RCC 7860 (cell line): Measurements from ENCODE around the gene DHX16.
A peak's percentile ranks its signal among the peaks of the same experiment; 100 is the strongest.

ENCODE experiments used
- DNase-seq: peaks from one replicate; pipeline ENCODE4 v3.0.0-alpha.2; 2015; ENCODE audit warnings: low spot score
- FAIRE-seq: peaks from 2 replicates; lab custom pipeline; 2012; peaks lifted over from hg19 to GRCh38; lab: Jason Lieb, UNC

Gene DHX16

DNA sequence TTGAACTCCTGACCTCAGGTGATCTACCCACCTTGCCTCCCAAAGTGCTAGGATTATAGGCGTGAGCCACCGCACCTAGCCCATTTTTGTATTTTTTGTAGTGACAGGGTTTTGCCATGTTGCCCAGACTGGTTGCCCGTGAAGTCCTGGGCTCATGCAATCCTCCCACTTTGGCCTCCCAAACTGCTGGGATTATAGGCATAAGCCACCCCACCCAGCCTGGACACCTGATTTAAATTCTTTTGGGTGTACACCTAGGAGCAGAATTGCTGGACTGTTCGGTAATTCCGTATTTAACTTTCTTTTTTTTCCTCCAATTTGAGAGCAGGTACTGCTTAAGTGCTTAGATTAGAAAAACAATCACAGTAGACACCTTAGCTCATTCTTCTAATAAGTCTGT lies 23.6 kb upstream of the DHX16 start:
- no peak for DNase-seq
- FAIRE-seq: no peak

DNA sequence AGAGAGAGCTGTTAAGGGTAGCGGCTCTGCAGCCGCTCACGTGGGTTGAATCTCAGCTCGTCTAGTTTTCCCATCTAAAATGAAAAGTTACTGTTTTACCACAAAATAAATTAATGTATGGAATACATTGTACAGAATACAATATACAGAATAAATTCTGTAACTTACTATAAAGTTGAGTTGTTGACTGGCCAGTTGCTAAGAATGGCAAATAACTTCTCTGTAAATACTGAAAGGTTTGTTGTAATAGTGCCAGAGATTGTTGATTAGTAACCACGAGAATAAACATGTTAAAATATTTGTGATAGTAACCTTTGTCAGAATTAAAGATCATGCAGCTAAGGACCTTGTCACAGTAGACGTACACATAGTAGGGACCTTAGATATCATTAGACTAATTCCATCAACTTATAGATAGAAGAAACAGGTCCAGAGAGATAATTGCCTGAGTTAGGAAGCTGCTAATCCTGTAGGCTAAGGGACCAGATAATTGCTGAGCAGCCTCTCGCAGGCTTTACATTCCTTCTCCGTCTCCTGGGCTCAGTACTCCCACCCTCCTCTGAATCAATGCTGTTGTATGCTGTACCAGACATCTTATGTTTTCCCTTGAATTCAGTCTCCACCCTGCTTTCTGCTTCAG lies 18.5 kb upstream of the DHX16 start:
- FAIRE-seq (no peak), DNase-seq (no peak)

DNA sequence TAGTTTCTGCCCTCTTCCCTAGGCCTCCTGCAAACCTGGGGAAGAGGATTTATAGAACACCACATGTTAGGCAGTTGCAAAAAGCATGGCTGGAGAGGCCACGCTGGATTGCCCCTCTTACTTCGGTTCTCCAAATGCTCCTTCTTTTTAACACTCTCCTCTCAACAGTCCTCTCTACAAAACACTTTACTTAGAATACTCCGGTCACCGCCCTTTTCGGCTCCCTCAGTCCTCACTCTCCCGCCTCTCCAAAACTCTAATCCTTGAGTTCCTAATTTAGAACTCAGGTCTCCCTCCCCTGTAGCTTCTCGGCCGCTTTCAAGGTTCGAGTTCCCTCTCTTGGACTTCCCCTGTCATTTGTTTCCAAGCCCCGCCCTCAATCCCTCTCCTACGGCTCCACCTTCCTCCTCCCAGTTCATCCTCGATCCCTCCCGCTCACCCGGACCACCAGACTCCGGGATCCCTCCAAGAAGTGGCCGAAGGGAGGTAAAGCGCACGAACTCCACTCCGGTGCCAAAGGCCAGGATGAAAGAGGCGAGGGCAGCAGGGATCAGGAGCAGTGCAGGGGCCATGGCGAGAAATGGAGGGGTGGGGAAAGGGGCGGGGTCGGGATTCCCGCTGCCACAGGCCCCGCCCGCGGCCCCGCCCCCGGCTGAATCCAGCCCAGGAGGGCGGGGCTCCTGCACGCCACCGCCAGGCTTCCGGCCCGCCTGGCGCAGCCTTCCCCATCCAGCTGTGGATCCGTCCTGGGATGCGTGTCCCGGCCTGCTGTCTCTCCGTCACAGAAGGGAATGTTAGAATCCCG lies 17.8 kb upstream of the DHX16 start, which contains the start of gene NRM:
TSS of gene NRM (minus strand) at position 582 of the 805 bp plus-strand sequence. CDS start at position 572, 10 bp downstream.
- DNase-seq (peak; percentile 54), FAIRE-seq (no peak)

DNA sequence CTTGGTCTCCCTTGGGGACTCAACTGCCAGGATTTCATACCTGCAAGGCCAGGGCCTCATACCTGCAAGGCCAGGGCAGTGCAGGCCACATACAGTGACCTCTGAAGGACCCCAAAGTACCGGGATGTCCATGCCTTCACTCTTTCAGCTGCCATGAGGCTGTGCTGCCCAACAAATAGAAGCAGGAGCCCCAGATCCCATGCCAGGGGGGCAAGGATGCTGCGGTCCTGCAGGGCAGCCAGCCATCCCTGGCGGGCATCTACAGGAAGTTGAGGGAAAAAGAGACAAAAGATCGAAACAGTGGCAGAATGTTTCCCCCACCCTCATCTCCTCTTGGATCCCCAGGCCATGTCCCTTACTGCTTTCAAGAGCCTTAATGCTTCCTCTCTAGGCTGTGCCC lies 17.2 kb upstream of the DHX16 start:
- DNase-seq (no peak), FAIRE-seq (no peak)

DNA sequence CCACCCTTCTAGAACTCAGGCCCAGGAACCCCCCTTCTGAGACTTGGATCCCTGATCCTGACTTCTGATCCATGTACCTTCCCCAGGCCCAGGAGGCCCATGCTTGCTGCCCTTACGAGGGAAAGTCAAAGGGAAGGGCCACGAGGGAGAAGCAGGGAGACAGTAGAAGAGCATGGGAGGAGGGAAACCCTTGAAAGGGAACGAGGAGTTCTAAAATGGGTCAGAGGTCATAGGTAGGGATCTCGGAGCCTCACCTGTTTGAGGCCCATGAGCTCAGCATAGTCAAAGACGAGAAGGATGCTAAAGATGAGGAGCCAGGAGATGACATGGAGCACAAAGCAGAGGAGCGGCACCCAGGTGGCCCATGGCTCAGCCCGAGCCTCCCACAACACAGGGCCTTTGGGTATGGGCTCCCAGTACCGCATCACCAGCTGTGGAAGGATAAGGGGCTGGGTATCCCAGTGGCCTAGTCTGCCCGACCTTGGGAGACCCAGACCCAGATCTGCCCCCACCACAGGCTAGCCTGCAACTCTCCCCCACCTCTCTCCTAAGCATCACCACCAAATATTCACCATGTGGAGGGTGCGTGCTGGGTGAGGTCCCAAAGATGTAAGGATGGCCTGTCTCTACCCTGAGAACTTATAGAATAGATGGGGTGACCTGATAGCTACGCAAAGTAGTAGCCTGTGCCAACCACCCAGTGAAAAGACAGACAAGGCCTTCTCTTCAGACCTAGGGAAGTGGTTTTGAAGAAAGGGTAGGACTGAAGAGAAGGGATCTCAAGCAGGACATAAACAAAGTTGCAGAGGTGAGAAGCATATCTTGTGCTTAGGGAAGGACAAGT lies 16.4 kb upstream of the DHX16 start:
- DNase-seq: no peak
- FAIRE-seq: no peak

DNA sequence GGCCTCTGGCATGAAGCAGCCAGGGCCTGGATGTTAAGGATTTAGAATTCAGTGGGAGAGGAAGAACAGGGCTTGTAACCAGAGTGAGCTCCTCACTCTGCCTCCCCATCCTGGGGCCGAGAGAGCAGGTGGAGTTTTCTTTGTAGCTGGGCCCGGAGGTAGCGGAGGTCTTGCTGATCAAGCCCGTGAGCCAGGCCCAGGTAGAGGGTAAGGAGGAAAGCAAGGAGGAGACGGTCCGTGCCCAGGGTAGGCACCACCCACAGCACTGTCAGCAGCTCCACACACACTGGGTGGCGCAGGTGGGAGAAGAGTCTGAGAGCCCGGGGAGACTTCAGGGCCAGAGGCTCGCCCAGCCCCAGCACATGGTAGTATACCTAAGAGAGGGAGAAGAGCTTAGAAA lies 15.8 kb upstream of the DHX16 start:
- FAIRE-seq (no peak), DNase-seq (no peak)

DNA sequence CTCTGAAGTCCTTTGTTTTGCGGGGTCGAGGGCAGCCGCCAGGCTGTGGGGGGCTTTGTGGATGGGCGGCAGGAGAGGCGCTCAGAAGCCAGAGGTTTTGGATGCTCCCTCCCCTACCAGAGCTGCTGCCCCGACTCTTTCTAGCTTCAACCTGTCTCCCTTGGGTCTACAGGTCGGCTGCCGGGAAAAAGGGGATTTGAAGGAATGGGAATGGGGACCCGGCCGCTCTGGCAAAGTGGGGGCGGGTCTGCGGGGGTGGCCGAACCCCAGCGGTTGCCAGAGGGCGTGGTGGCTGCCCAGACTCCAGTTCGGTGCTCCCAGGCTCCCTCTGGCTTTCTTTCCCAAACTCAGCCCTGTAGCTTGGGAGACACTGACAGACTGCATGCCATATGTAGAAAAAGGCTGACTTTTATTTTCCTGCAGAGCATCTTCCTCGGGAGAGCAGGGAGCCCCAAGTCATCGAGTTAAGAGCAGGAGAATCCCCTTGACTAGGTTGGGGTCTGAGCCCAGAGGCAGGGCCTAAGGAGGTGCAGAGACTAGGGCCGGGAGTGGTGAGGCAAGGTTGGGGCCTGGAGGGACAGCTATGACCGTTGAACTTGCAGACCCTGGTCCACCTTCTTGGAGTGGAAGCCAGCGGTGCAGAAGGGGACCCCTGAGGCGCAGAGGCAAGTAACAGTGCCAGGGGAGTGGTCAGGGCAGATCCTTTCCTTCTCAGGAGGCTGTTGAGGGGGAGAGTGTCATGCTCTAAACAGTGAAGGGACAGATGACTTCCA lies 15.0 kb upstream of the DHX16 start:
- FAIRE-seq (no peak), DNase-seq (no peak)

DNA sequence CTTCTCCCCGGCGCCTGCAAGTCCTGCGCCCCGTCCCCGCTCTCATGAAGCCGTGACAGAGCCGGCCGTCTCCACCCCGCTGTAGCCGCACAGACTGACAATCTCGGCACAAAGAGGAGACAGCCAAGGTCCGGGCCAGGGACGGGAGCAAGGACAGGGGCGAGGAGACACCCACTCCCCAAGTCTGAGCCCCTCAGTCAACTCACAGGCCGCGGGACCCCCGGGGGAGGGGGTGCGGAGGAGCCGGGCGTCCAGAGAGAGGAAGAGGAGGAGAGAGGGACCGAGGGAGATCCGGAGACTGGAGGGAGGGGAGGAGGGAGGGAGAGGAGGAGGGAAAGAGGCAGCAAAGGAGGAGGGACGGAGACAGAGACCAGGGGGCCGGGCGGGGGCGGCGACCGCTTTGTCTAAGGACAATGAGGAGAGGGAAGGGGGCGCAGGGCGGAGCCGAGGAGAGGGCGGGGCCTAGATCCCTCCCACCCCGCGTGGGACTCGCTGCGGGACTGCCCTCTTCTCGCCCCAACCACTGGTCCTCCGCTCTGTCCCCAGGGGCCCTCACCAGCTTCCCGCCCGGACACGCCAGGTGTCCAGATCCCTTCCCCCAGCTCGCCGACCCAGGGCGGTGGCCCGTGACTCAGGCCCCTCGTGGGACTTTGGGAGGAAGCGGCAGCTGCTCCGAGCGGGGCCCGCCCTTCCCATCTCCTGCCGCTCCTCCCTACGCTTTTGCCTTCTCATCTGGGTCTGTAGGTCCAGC lies 14.3 kb upstream of the DHX16 start:
- peak; percentile 94 for DNase-seq
- FAIRE-seq: peak; percentile 79

DNA sequence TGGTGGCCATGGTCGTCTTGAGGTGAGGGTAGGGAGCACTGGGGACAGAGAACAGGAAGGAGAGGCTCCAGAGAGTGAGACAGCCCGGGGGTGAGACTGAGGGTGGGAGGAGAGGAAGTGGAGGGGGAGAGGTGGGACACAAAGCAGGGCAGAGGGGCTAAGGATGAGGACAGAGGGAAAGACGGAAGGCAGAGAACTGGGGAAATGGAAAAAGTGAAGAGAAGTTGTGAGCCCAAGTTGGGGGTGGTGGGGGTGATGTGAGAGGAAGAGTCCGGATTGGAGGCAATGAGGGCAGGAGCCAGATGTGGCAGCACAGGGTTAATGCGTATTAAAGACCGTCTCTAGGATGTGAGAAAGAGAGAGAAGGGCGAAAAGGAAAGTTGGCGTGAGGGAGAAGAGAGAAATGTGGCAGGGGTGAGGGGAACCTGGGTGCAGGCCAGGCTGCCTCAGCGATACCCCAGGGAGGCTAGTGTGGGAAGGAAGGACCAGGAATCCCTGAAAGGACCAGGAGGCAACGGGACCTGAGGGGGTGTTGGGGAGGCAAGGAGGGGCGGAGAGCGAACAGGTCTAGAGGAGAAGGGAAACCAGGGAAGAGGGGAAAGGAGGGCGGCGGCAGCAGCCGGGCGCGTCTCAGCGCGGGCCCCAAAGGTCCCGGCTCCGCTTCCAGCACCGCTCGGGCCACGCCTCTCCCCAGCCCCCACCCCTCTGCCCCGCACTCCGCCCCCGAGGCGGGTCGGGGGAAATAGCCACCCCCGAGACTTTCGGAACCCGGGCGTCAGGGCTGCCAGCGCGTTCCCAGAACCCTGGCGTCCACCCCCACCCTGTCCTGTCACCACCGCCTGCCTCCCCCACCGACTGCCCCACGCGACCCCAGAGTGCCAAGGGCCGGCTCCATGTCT lies 13.5 kb upstream of the DHX16 start, which contains the start of gene PPP1R18:
TSS of gene PPP1R18 (minus strand) at position 637 of the 899 bp plus-strand sequence. CDS start at position 10, 627 bp downstream.
- FAIRE-seq (no peak), DNase-seq (peak; percentile 13)

DNA sequence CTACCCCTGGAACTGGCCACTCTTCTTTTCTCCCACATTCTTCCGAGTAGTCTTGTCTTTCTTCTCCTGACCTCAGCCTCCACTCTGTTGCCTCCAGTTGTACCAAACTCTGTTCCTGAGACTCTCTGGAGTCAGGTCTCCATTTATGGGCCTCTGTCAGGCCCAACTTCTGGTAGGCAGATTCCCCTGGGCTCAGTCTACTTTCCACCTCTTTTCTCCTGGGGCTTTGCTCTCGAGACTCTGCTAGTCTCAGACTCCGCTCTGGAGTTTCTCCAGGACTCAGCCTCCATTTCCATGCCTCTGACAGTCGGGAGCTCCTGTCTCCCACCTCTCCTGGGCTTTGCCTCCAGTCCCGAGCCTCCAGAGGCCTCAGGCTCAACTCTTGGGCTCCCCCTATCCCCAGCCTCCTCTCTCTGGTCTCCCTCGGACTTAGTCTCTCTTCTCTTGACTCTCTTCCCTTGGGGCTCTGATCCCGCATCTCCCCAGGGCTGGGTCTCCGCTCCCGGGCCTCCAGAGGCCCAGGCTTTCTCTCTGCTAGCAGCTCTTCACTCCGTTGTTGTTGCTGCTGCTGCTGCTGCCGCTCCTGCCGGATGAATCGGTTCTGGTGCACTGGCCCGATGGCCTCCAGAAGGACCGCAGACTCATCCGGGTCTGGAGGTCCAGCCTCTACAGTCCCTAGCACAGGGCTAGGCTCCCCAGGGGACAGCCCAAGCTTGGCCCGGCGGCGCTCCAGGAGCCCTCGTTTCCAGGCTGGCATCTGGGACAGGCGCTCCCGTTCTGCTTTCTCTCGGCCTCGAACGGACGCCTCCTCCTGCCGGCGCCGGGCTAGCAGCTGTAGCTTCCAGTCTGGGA lies 12.6 kb upstream of the DHX16 start:
- FAIRE-seq (no peak), DNase-seq (peak; percentile 23)

DNA sequence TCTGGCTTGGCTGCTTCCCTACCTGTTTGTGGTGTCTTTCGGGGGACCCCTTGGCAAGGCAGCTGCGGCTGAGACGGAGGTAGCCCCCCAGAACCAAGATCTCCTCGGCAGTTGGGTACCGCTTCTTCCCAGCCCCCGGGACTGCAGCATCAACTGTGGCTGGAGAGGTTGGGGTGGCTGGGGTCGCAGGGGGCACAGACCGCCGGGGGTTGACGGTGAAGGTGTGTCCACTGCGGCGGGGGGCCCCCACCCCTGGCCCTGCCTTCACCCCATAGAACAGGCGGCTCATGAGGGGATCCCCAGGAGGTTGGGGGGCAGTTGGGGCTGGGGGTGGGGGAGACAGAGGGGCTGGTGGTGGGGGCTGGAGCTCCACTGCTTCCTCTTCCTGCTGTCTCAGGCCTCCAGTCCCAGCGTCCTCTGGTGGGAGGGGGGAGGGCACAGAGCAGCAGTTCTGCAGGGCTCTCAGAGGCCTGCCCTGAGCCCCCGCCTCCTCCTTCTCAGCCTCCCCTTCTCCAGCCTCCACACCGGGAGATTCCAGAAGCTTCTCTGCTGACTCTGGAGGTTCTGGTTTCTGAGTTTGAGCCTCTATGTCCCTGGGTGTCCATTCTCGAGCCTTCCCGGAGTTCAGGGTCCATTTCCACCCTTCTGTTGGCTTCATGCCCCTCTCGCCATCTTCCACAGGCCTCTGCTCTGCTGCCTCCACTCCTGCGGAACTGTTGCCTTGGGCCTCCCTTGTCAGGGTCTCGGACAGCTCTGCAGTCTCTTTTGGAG lies 11.8 kb upstream of the DHX16 start:
- DNase-seq (peak; percentile 29), FAIRE-seq (no peak)

DNA sequence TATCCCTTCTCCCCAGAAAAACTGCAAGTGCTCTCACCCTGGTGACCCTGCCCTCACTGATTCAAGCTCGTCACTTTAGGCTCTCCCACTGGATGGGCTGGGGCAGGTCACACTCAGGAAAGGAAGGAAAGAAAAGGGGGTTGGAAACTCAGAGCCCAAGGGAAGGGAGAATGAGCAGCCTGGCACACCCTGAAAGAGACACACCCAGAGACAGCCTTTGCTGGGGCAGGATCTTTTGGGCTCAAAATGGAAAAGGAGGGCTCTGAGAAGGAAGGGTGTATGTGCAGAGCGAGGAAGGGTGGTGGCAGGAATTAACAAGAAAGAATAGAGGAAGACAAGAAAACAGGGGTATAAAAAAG lies 11.2 kb upstream of the DHX16 start:
- FAIRE-seq (no peak), DNase-seq (no peak)

DNA sequence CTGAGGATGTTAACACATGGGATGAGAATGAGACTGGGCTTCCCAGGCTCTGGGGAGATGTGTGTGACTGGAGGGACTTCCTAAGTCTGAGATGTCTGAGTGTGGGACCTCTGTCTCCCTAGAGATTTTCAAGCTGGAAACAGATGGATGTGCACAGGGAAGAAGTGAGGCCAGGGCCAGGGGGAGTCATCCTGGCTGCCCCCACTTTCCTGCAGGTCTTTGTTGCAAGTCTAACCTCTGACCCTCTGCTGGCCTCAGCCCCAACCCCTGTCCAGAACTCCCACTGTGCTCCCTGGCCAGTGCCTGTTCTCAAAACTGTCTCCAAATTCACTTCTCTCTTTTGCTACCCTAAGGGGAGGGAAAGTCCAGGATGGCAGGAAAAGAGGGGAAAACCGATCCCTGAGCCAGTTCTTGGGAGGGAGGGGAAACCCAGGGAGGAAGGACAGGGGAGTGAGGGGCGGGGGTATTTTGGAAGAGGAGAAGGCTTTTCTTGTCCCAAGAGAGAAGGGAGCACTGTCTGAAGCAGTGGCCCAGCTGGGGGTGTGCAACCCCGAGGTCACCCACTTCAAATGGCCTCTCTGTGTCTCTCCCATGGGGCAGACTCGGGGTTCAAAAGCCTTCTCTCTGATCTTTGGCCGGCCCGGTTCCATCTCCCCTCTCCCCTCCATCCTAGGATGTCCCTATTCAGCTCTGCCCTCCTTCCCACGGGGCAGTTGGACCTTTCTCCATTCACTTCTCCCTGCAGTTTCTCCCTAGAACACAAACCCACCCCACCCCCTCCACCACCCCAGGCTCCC lies 10.6 kb upstream of the DHX16 start:
- DNase-seq (peak; percentile 31), FAIRE-seq (no peak)

DNA sequence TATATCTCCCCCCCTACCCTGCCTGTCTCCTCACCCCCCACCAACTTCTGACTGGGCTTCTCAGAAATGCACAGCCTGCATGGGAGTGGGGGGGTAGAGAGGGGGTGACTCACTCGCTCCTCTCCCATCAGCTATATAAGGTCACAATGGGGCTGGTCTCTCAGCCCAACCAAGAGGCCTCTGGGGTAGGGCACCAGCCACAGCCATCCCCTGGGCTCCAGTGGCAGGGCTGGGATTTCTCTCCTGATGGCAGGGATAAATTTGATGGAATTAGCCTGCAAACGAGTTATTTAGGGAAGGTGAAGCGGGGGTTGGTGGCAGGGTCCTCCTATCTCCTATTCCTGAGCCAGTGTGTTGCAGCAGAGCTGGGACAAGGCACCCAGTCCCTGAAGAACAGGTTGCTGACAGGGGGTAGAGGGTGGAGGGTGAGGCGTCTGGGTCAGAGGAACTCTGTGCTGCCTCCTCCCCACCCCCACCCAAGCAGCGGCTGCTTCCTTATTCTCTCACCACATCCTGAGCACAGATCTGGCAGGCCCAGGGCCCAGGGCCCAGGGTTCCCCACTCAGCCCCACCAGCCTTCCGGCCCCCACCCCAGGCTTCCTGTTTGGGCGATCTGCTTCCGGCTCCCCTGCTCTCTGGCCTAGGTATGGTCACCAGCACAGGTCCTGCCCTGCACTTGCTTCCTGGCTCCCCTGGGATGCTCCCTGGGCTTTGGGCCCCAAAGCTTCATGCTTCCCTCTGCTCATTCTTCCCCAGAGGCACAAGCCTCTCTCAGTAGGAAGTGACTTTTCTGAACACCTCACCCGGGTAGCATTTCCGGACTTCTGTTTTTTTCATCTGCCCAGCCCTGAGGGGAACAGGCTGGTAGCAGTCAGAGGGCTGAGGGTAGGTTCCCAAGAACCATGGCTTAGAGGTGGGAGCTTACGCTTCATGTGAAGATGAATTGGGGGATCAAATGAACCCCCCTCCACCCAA lies 9.6 kb upstream of the DHX16 start:
- peak; percentile 58 for FAIRE-seq
- peak; percentile 79 for DNase-seq

DNA sequence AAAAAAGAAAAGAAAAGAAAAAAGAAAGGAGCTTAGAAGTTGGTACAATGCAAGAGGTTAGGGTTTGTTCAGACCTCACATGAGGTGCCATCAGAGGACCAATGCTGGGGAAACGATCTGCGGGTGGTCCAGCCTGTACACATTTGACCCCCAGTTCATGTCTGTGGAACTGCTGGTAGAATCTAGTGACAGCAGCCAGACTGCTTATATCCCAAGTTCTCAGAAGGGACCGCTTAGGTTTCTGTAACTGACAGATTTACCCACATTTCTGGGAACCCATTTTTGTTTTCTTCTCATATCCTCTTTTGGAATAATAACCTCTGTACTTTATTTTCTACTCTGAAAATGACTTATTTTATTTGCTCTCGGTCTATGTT lies 8.9 kb upstream of the DHX16 start:
- FAIRE-seq (no peak), DNase-seq (no peak)
